Ishikawa (cell line): ENCODE results near the gene NFATC4.

Source experiments
- CEBPB ChIP-seq: IDR thresholded peaks from 2 replicates; pipeline ENCODE4 v1.6.1; 2012
- CREB1 ChIP-seq: IDR thresholded peaks from 2 replicates; pipeline ENCODE4 v1.6.1; 2012; ENCODE audit warnings: low read depth
- EGR1 ChIP-seq: IDR thresholded peaks from 2 replicates; pipeline ENCODE4 v1.6.1; 2012
- EP300 ChIP-seq: IDR thresholded peaks from 2 replicates; pipeline ENCODE4 v1.6.1; 2012; ENCODE audit warnings: borderline replicate concordance
- FOXM1 ChIP-seq: IDR thresholded peaks from 2 replicates; pipeline ENCODE4 v1.6.1; 2012; ENCODE audit warnings: low read depth, borderline replicate concordance
- MAX ChIP-seq: IDR thresholded peaks from 2 replicates; pipeline ENCODE4 v1.6.1; 2012
- NFIC ChIP-seq: IDR thresholded peaks from 2 replicates; pipeline ENCODE4 v1.6.1; 2012
- RAD21 ChIP-seq: IDR thresholded peaks from 2 replicates; pipeline ENCODE4 v1.6.1; 2012; ENCODE audit warnings: low read depth
- REST ChIP-seq: IDR thresholded peaks from 2 replicates; pipeline ENCODE4 v1.6.1; 2012; ENCODE audit warnings: low read depth, mild to moderate bottlenecking
- TAF1 ChIP-seq: IDR thresholded peaks from 2 replicates; pipeline ENCODE4 v1.6.1; 2012; ENCODE audit warnings: low read depth, mild to moderate bottlenecking
- TCF12 ChIP-seq: IDR thresholded peaks from 2 replicates; pipeline ENCODE4 v1.6.1; 2012; ENCODE audit warnings: low read depth
- TEAD4 ChIP-seq: IDR thresholded peaks from 2 replicates; pipeline ENCODE4 v1.6.1; 2012
- USF1 ChIP-seq: IDR thresholded peaks from 2 replicates; pipeline ENCODE4 v1.6.1; 2012
- ZBTB7A ChIP-seq: IDR thresholded peaks from 2 replicates; pipeline ENCODE4 v1.6.1; 2012; ENCODE audit warnings: low read depth

GRCh38 chr14:24376448-24377070 lies 8.6 kb downstream of the NFATC4 start:
- TF ChIP-seq EP300, result no peak
- TF ChIP-seq TEAD4, result no peak
- TF ChIP-seq TAF1, result no peak
- TF ChIP-seq TCF12, result no peak
- TF ChIP-seq REST, result no peak
- no peak for TF ChIP-seq RAD21
- no peak for TF ChIP-seq CREB1
- TF ChIP-seq NFIC, result no peak
- TF ChIP-seq MAX, result no peak
- TF ChIP-seq CEBPB, result no peak
- TF ChIP-seq ZBTB7A, result no peak
- TF ChIP-seq USF1, result no peak
- no peak for TF ChIP-seq EGR1
- no peak for TF ChIP-seq FOXM1
